ENCODE measurements around the gene MARK3. TPM values are rescaled to one million over a fixed set of nuclear protein-coding genes. Genes with fewer than 3 reads are reported as not detected.

The MARK3 gene
- total RNA-seq, 1 experiment from 2014 or later = 72.5 TPM

- peaks cover 24% of the 10 kb centered on the region; the same call in 1 of the 2 replicates for H4K20me1 ChIP-seq (ENCODE audit: insufficient read depth)
- no peak overlapping the region for H3K9ac ChIP-seq (ENCODE audit: low read length)
- H3K4me1 ChIP-seq (ENCODE audit: control insufficient read depth in 1 of 2, insufficient read depth in 2 of 2, low read length in 2 of 2) = no peaks in the 10 kb centered on the region
- H3K27me3 ChIP-seq (ENCODE audit: insufficient read depth, low read length) = no peaks in the 10 kb centered on the region
- H3K36me3 ChIP-seq (ENCODE audit: control insufficient read depth in 1 of 2, insufficient read depth in 2 of 2, low read length in 2 of 2) = peaks cover 53 to 60% of the 10 kb centered on the region in 2 experiments
- no peak for DNase-seq (ENCODE audit: low read depth, low spot score)
- H3K9me2 ChIP-seq (ENCODE audit: insufficient read depth) = no peaks in the 10 kb centered on the region
- POLR2A ChIA-PET = interaction anchor here (0.6 to 5.3 kb wide), 3 partner anchors 9 to 136 kb away, joined by 3 to 31 read pairs (median 3); partner anchors contain the start of gene EIF5
- no peaks in the 10 kb centered on the region for H3K9me3 ChIP-seq (ENCODE audit: control insufficient read depth in 1 of 2, insufficient read depth in 1 of 2, low read depth in 1 of 2, low read length in 2 of 2)
- CTCF ChIA-PET = no interaction called here
- intact Hi-C loops (cut with micrococcal nuclease) = no loop called here
- no peak overlapping the region for H2AFZ ChIP-seq (ENCODE audit: low read depth, low read length, poor library complexity, severe bottlenecking)
- H3K79me2 ChIP-seq (ENCODE audit: insufficient read depth, low read length) = peaks cover 16% of the 10 kb centered on the region
- H3K4me2 ChIP-seq (ENCODE audit: low read length) = no peak overlapping the region
- TF ChIP-seq EZH2phosphoT487 (IDR thresholded peaks at IDR 0.05; ENCODE audit: borderline replicate concordance) = no peak
- no peak for TF ChIP-seq CEBPB (IDR thresholded peaks at IDR 0.05; ENCODE audit: low read depth)
- TF ChIP-seq RAD21 (IDR thresholded peaks at IDR 0.05; ENCODE audit: low read depth) = no peak
- no peak for TF ChIP-seq SIN3A (IDR thresholded peaks at IDR 0.05; ENCODE audit: low read depth)
- no peak for TF ChIP-seq ZNF274 (IDR thresholded peaks at IDR 0.05; ENCODE audit: low read depth, low read length)
- no peak for TF ChIP-seq CBX3 (IDR thresholded peaks at IDR 0.05; ENCODE audit: low read depth)
- no peak for TF ChIP-seq TCF7L2 (IDR thresholded peaks at IDR 0.05; ENCODE audit: borderline replicate concordance, extremely low read depth, insufficient read depth, insufficient read length)
- TF ChIP-seq FOSL1 (IDR thresholded peaks at IDR 0.05; ENCODE audit: low read depth) = no peak
- no peak for TF ChIP-seq ATF3 (IDR thresholded peaks at IDR 0.05)
- no peak; the same call in 1 of the 2 replicates for TF ChIP-seq POLR2AphosphoS5 (IDR thresholded peaks at IDR 0.05; ENCODE audit: low read depth, low read length)
- TF ChIP-seq SP1 (IDR thresholded peaks at IDR 0.05; ENCODE audit: low read depth) = no peak
- TF ChIP-seq EZH2 (IDR thresholded peaks at IDR 0.05) = no peak
- RAD21 ChIA-PET (ENCODE audit: low non-redundant PET in 1 of 2, low total read pairs in 2 of 2, uncharacterized antibody in 2 of 2, unreplicated experiment in 2 of 2) = no interaction called here
- H3K4me3 ChIP-seq (replicated peaks in 1 of 2; ENCODE audit: low read depth in 1 of 2, low read length in 2 of 2) = no peak overlapping the region
- BruUV-seq (replicated peaks) = no TSS peak
- ATAC-seq = no peak
- no peak overlapping the region for H3K27ac ChIP-seq (ENCODE audit: low read depth, low read length)
Observed at GRCh38 chr14:103343164-103343879, 41.9 kb upstream of the MARK3 start.
